Brain pericyte (primary cell): ENCODE measurements around the gene TNNT3.

Experiments
- DNase-seq: peaks from one replicate; pipeline ENCODE4 v3.0.0-alpha.2; 2012; ENCODE audit warnings: low read depth, low spot score

TNNT3 gene

GRCh38 chr11:1922481-1923081, 3.1 kb downstream of the TNNT3 start:
- no peak for DNase-seq

GRCh38 chr11:1923201-1923956, 3.9 kb downstream of the TNNT3 start:
- no peak for DNase-seq

- no peak for DNase-seq
These were observed 4.7 kb downstream of the TNNT3 start for GRCh38 chr11:1924181-1924580.

GRCh38 chr11:1924646-1925372, 5.3 kb downstream of the TNNT3 start:
- DNase-seq, result no peak

- DNase-seq, result no peak
These were observed 6.1 kb downstream of the TNNT3 start for GRCh38 chr11:1925373-1926155.

GRCh38 chr11:1926156-1927025, 6.9 kb downstream of the TNNT3 start:
- DNase-seq, result no peak

- no peak for DNase-seq
These were observed 7.7 kb downstream of the TNNT3 start for GRCh38 chr11:1927026-1927847.

- no peak for DNase-seq
These were observed 8.5 kb downstream of the TNNT3 start for GRCh38 chr11:1927848-1928469.

- DNase-seq, result no peak
These were observed 9.0 kb downstream of the TNNT3 start for GRCh38 chr11:1928470-1928890.

GRCh38 chr11:1928891-1929541, 9.5 kb downstream of the TNNT3 start:
- DNase-seq, result no peak

- DNase-seq, result no peak
These were observed 10.3 kb downstream of the TNNT3 start for GRCh38 chr11:1929621-1930461.

- DNase-seq, result no peak
These were observed 10.9 kb downstream of the TNNT3 start for GRCh38 chr11:1930462-1930830.

- DNase-seq, result no peak
These were observed 12.0 kb downstream of the TNNT3 start for GRCh38 chr11:1931341-1932104.

GRCh38 chr11:1932105-1932480, 12.6 kb downstream of the TNNT3 start:
- DNase-seq, result no peak

GRCh38 chr11:1932681-1933080, 13.2 kb downstream of the TNNT3 start:
- no peak for DNase-seq

GRCh38 chr11:1933416-1934334, 14.2 kb downstream of the TNNT3 start:
- DNase-seq, result no peak
